Measurements from ENCODE around the gene PTPRF. TPM values are rescaled to one million over a fixed set of nuclear protein-coding genes. Genes with fewer than 3 reads are reported as not detected.
"Not testable (repeated sequence)": the region's sequence is repeated elsewhere in the genome, so short reads cannot be mapped to it uniquely, and the experiment has no call there.

Gene PTPRF
- 74.5 TPM for total RNA-seq

GRCh38 chr1:43530483-43531106 lies at the start of gene PTPRF:
PTPRF (plus strand) TSS chr1:43530883; CDS start chr1:43545076, 14,193 bp downstream.
- peak; percentile 77 for DNase-seq

GRCh38 chr1:43481491-43481890 lies 49.2 kb upstream of the PTPRF start:
- DNase-seq, result no peak

DNA sequence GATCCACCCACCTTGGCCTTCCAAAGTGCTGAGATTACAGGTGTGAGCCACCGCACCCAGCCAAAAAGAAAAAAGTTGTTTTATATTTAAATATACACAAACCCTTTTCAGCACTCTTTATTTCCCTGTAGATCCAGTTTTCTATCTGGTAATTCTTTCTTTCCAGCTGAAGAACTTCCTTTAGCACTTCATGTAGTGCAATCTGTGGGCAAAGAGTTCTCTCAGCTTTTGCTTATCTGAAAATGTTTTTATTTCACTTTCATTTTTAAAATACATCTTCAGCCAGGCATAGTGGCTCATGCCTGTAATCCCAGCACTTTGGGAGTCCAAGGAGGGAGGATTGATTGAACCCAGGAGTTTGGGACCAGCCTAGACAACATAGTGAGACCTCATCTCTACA lies 48.5 kb upstream of the PTPRF start:
- DNase-seq, result no peak

DNA sequence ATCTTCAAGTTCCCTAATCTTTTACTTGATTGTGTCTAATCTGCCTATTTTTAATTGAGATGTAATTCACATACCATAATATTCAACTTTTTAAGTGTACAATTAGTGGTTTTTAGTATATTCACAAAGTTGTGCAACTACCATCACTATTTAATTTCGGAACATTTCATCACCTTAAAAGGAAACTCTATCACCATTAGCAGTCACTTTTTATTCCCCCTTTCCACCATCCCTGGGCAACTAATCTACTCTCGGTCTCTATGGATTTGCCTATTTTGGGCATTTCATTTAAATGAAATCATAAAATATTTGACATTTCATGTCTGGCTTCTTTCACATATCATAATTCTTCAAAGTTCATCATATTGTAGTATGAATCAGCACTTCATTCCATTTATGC lies 46.3 kb upstream of the PTPRF start:
- DNase-seq, result no peak

- no peak for DNase-seq
Measured at GRCh38 chr1:43488165-43488564, 42.5 kb upstream of the PTPRF start.

DNA sequence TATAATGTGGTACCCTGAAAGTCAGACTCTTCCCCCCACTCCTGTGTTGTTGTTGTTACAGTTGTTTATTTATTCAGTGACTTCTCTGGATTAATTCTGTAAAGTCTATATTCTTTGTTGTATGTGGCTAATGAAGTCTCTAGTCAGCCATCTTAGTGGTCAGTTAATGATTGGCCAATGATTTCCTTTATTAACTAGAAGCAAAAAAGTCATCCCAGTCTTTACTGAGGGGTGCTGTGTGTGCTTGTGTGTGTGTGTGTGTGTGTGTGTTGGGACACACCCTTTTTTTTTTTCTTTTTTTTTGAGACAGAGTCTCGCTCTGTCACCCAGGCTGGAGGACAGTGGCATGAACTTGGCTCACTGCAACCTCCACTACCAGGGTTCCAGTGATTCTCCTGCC lies 39.6 kb upstream of the PTPRF start:
- DNase-seq, result no peak

DNA sequence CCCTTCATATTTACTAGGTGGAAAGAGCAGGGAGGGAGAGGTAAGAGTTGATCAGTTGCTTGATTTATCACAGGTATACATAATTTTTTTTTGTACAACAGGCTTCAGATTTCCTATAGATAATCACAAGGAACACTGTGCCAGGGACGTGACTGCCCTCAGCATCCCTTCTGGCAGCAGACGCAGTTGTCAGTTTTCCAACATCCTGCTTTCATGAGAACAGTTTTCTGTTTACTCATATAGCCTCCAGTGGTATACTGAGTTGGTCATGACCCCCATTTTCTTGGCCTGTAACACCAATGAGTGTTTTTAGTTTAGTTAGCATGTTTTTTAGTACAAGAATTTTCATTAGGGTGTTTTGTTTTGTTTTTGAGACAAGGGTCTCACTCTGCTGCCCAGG lies 37.9 kb upstream of the PTPRF start:
- no peak for DNase-seq

DNA sequence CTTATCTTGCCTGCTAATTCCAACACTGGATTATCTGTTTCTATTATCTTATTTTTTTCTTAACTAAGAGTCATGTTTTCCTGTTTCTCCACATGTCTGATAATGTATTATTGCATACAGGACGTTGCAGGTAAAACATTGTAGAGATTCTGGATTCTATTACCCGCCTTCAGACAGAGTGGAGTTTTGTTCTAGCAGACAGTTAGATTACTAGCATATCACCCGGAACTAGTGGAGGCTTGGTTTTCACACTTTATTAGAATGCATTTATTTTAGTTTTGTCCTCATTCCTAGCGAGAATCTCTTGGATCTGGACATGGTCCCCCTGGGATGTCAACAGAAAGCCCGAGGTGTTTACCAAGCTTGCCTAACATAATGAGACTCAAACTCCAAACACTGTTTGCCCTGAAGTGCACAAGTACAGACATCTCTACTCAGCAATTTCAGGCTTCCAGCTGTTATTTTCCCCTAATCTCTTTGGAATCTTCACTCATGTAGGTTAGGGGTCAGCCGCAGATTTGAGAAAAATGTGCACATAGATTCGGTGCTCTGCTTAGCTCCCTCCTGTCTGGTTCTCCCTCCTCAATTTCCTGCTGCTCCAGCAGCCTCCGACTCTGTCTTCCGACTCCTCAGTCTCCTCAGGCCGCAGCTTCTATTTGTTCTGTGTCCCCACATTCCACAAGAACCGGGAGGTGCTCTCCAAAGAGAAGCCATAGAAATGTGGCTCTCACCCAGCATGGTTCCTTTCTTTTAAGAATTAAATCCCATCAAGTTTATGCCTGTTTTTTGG lies 36.8 kb upstream of the PTPRF start:
- peak; percentile 29 for DNase-seq

- DNase-seq, result no peak
Measured at GRCh38 chr1:43495204-43495603, 35.5 kb upstream of the PTPRF start.

DNA sequence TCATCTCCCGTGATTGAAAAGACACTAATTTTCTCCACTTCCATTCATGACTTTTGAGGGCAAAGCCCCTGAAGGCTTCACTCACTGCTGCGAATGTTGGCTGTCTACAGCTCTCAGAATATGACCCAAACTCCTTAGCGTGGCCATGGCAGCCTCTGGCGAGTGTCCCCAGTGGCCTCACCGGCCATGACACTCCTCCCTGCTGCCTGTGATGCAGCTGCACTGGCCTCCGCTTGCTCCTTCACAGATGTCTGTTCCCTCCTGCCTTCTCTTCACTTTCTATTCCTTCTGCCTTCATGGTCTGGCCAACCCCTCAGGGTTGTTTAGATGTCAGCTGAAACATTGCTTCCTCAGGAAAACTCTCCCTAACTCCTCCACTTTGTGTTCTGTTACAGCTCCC lies 30.8 kb upstream of the PTPRF start:
- no peak for DNase-seq

DNA sequence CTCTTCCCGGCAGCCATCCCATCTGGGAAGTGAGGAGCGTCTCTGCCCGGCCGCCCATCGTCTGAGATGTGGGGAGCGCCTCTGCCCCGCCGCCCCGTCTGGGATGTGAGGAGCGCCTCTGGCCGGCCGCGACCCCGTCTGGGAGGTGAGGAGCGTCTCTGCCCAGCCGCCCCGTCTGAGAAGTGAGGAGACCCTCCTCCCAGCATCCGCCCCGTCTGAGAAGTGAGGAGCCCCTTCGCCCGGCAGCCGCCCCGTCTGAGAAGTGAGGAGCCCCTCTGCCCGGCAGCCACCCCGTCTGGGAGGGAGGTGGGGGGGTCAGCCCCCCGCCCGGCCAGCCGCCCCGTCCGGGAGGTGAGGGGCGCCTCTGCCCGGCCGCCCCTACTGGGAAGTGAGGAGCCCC lies 28.9 kb upstream of the PTPRF start:
- not testable (repeated sequence) for DNase-seq

GRCh38 chr1:43503534-43503933 lies 27.1 kb upstream of the PTPRF start:
- no peak for DNase-seq

DNA sequence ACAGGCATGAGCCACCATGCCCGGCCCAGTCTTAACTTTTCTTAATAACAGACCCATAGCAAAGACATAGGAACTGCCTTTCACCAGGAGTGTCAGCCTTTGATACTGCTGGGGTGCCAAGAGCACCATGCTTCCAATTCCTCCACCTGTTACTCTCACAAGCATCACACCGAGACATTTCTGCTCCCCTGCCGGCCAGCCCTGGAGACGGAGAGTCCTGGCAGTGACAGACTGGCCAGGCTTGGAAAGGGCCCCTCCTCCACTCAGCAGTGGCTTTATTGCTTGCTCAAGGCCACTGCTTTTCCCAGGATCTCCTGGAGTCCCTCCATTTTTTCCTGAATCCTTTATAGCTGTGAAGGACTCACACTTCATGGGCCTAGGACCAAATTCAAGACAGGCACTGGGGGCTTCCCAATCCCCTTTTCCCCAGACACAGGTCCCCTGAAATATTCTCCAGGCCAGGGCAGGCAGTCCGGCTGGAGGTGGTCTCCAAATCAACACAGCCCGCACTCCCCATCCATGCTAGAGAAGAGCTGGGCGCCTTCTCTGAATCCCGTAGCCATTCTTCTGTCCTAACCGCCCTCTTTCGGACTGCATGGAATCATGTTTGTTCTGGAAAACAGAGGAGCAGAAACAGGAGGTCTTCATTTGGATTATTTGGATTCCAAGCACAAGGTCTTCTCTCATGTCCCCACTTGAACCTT lies 25.5 kb upstream of the PTPRF start:
- DNase-seq, result no peak

- DNase-seq, result no peak
Measured at GRCh38 chr1:43506233-43506632, 24.4 kb upstream of the PTPRF start.

- no peak for DNase-seq
Measured at GRCh38 chr1:43507296-43508295, 23.1 kb upstream of the PTPRF start.

GRCh38 chr1:43509007-43509739 lies 21.5 kb upstream of the PTPRF start:
- DNase-seq, result no peak

DNA sequence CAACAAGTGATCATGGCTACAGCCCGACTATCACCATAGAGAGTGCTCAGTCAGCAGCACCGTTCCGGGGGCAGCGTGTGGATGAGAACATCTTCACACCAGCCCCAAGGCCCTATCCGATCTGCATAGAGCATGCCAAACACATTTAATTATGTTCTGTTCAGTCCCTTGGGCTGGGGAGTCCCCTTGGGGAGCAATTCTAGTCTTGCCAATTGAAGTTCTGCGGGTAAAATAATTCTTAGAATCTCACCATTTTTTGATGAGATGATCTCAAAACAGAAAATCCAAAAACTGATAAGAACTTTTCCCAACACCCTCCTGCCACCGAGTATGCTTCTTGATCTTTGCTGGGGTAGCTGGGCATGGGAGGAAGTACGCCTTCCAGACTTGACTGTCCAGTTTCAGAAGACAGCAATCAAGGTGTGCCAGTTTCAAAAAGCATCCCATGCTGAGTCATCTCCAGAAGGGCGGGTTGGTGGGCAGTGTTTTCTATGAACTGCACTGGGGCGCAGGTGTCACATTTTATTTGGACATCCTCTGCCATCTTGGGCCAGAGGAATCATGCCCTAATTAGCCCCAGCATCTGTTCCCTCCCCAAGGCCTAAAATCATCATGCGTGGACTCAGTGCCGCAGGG lies 20.8 kb upstream of the PTPRF start:
- no peak for DNase-seq

DNA sequence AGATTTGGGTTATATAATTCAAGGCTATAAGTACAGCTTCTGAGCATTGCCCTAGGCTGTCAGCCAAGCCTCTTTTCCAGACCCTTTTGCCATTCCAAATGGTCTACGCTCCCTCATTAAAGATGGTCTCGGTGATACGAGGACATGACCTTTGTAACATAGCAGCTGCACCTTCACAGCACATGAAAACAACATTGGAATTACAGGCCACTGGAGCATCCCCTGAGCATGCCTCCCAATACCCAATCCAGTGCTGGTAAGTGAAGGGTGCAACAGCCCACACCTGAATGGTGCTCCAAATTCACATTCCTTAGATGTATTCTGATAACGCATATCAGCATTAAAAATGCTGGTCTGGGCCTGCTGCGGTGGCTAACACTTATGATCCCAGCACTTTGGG lies 20.1 kb upstream of the PTPRF start:
- no peak for DNase-seq

DNA sequence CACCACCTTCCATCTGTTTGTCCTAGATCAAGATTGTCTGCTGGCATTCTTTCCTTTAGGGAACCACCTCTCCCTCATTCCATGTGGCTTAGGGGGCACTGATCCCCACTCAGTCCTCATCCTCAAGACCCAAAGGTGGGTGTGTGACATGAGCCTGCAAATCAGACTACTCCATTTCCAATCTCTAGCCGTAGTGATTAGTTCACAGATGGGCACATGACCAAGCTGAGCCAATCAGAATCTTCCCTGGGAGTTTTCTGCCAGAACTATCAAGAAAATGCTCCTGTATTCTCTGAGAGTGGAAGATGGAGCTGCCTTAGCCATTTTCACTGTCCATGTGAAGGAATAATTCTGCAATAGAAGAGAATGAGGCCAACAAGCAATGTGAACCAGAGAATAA lies 19.3 kb upstream of the PTPRF start:
- DNase-seq, result no peak

- no peak for DNase-seq
Measured at GRCh38 chr1:43512133-43512532, 18.6 kb upstream of the PTPRF start.

DNA sequence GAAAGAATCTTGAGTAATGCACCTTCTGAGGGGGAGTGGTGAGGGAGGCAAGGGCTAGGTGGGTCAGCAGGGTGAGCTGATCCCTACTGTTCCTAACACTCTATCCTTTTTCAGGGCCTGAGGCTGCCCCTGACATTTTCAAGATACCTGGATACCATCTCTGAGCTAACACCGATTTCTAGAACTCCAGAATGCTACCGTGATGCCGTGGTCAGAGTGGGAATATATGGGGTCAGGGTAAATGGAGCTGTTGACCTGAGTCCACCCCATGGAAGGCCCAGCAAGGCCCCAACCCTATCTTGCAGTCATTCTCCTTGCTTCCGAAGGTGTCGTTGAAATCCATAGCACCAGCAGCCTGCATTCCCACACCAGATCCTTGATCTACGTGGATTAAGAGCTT lies 18.0 kb upstream of the PTPRF start:
- no peak for DNase-seq
